PC-3 (cell line): ENCODE results near the gene DDX24. TPM values are rescaled to one million over a fixed set of nuclear protein-coding genes. Genes with fewer than 3 reads are reported as not detected.

Source experiments
- ATAC-seq: fragments of 200-7000 bp; cut with Tn5 transposase; 2 replicates; pipeline ENCODE4 v1.9.1; 2020; ENCODE audit warnings: mild to moderate bottlenecking, moderate library complexity
- BruUV-seq: library from RNA; stranded (reverse); fragments of 400-500 nt; replicated peaks from 2 replicates; lab custom pipeline; 2021; lab: Mats Ljungman, UMichigan
- CTCF ChIA-PET: fragments of 300-600 bp; sonication (Branson Sonifier 250); formaldehyde crosslinking; loops from one replicate; lab custom pipeline; 2022; ENCODE audit warnings: antibody characterized with exemption; lab: Charles Lee
- POLR2A ChIA-PET: fragments of 300-600 bp; sonication (Branson Sonifier 250); formaldehyde crosslinking; loops from one replicate; lab custom pipeline; 2022; ENCODE audit warnings: antibody characterized with exemption; ENCODE audit not compliant: unreplicated experiment; lab: Charles Lee
- DNase-seq: peaks from one replicate; pipeline ENCODE4 v3.0.0-alpha.2; 2015
- H2AFZ ChIP-seq: fragments of 300-600 bp; sonication (generic); 2 replicates; pipeline ENCODE4 v1.6.0; 2016; ENCODE audit warnings: antibody characterized with exemption, low read length
- H3F3A ChIP-seq: fragments of 300-600 bp; sonication (generic); one replicate; pipeline ENCODE4 v1.6.0; 2017; ENCODE audit warnings: antibody characterized with exemption, low read length, control low read depth, mild to moderate bottlenecking; ENCODE audit not compliant: unreplicated experiment
- H3K27ac ChIP-seq: fragments of 300-600 bp; sonication (generic); 2 replicates; pipeline ENCODE4 v1.5.1; 2016; ENCODE audit warnings: mild to moderate bottlenecking, low read length
- H3K27me3 ChIP-seq: fragments of 300-600 bp; sonication (generic); 2 replicates; pipeline ENCODE4 v1.6.1; 2016; ENCODE audit warnings: low read length, mixed read lengths
- H3K36me3 ChIP-seq: fragments of 300-600 bp; sonication (generic); 2 replicates; pipeline ENCODE4 v1.6.1; 2016; ENCODE audit warnings: low read depth, mixed run types, low read length, mixed read lengths
- H3K4me1 ChIP-seq: fragments of 300-600 bp; sonication (generic); 2 replicates; pipeline ENCODE4 v1.5.1; 2016; ENCODE audit warnings: low read length; ENCODE audit not compliant: insufficient read depth
- H3K4me2 ChIP-seq: fragments of 300-600 bp; sonication (generic); 2 replicates; pipeline ENCODE4 v1.6.0; 2016; ENCODE audit warnings: low read length
- H3K4me3 ChIP-seq: fragments of 300-600 bp; sonication (generic); 2 replicates; pipeline ENCODE4 v1.5.1; 2016; ENCODE audit warnings: mild to moderate bottlenecking, low read length, mixed read lengths
- H3K79me2 ChIP-seq: fragments of 300-600 bp; sonication (generic); 2 replicates; pipeline ENCODE4 v1.6.1; 2017; ENCODE audit warnings: low read length, mixed read lengths
- H3K9ac ChIP-seq: fragments of 300-600 bp; sonication (generic); 2 replicates; pipeline ENCODE4 v1.6.0; 2016; ENCODE audit warnings: mild to moderate bottlenecking, low read length
- H3K9me2 ChIP-seq: fragments of 300-600 bp; sonication (generic); replicated peaks from 2 replicates; pipeline ENCODE4 v1.6.1; 2016; ENCODE audit warnings: mixed run types, low read length, mixed read lengths
- H3K9me3 ChIP-seq: fragments of 300-600 bp; sonication (generic); 2 replicates; pipeline ENCODE4 v1.6.1; 2016; ENCODE audit warnings: low read length, mixed read lengths
- H4K20me1 ChIP-seq: fragments of 300-600 bp; sonication (generic); 2 replicates; pipeline ENCODE4 v1.6.1; 2016; ENCODE audit warnings: low read length, mixed read lengths
- CTCF ChIP-seq: fragments of 300-600 bp; sonication (generic); conservative IDR thresholded peaks from 2 replicates; pipeline ENCODE4 v1.5.1; 2017; ENCODE audit warnings: antibody characterized with exemption, low read depth, mild to moderate bottlenecking, low read length
- EZH2 ChIP-seq: fragments of 300-600 bp; sonication (generic); IDR thresholded peaks from one replicate; pipeline ENCODE4 v1.6.1; 2017; ENCODE audit warnings: antibody characterized with exemption, mild to moderate bottlenecking, low read length; ENCODE audit not compliant: unreplicated experiment
- EZH2phosphoT487 ChIP-seq: fragments of 300-600 bp; sonication (generic); IDR thresholded peaks from 2 replicates; pipeline ENCODE4 v1.6.1; 2018; ENCODE audit warnings: mild to moderate bottlenecking, antibody characterized with exemption, low read length, borderline replicate concordance
- intact Hi-C: fragments of 100-400 bp; cut with micrococcal nuclease; formaldehyde crosslinking; loops from 2 replicates; pipeline ENCODE4 v1.9.0; 2023
- total RNA-seq: library from RNA; depleted of rRNA; stranded (reverse); fragments of >200 nt; gene quantifications from 2 replicates; pipeline ENCODE4 v1.2.3, GENCODE V29; 2014

Gene DDX24
- total RNA-seq, 1 experiment from 2014 or later: 120 TPM

- Histone ChIP-seq H2AFZ (no peak overlapping the region), H3K36me3 (no peaks in the 10 kb centered on the region), H3K4me1 (no peaks in the 10 kb centered on the region), H3K9me2 (no peaks in the 10 kb centered on the region), H3K27ac (no peak overlapping the region), H4K20me1 (no peaks in the 10 kb centered on the region), H3K27me3 (no peaks in the 10 kb centered on the region), H3K79me2 (no peaks in the 10 kb centered on the region), H3F3A (no peaks in the 10 kb centered on the region), H3K4me3 (no peak overlapping the region), H3K4me2 (no peak overlapping the region), H3K9me3 (no peaks in the 10 kb centered on the region), H3K9ac (no peak overlapping the region)
- intact Hi-C loops: no loop called here
- no TSS peak for BruUV-seq
- no peak for TF ChIP-seq EZH2
- TF ChIP-seq CTCF: no peak
- no peak for TF ChIP-seq EZH2phosphoT487
- ATAC-seq (no peak), DNase-seq (no peak)
- POLR2A ChIA-PET: no interaction called here
- CTCF ChIA-PET: no interaction called here
Measured at GRCh38 chr14:94003397-94003796, 77.6 kb downstream of the DDX24 start.

GRCh38 chr14:94001501-94002396, 79.3 kb downstream of the DDX24 start:
- no peaks in the 10 kb centered on the region for H4K20me1 ChIP-seq
- no peaks in the 10 kb centered on the region for H3K9me2 ChIP-seq
- no TSS peak for BruUV-seq
- no peak overlapping the region for H2AFZ ChIP-seq
- H3K36me3 ChIP-seq: no peaks in the 10 kb centered on the region
- H3K9me3 ChIP-seq: no peaks in the 10 kb centered on the region
- H3K4me1 ChIP-seq: peaks cover 5% of the 10 kb centered on the region; the same call in 1 of the 2 replicates
- no peaks in the 10 kb centered on the region for H3K27me3 ChIP-seq
- POLR2A ChIA-PET: no interaction called here
- H3F3A ChIP-seq: no peaks in the 10 kb centered on the region
- H3K27ac ChIP-seq: no peak overlapping the region
- no peak overlapping the region for H3K4me3 ChIP-seq
- ATAC-seq: peak; percentile 90
- CTCF ChIA-PET: interaction anchor here (0.7 kb wide), 1 partner anchor 66 kb away, joined by 5 read pairs; no protein-coding TSS in a partner anchor
- intact Hi-C loops: loop anchor here (1.0 kb wide), 1 partner anchor 62 kb away; no protein-coding TSS in a partner anchor
- H3K4me2 ChIP-seq: peak overlapping the region; percentile 18; the same call in 1 of the 2 replicates
- peak; percentile 83 for DNase-seq
- peak; percentile 94 for TF ChIP-seq CTCF
- TF ChIP-seq EZH2: no peak
- no peak for TF ChIP-seq EZH2phosphoT487
- H3K79me2 ChIP-seq: no peaks in the 10 kb centered on the region
- no peak overlapping the region for H3K9ac ChIP-seq

DNA sequence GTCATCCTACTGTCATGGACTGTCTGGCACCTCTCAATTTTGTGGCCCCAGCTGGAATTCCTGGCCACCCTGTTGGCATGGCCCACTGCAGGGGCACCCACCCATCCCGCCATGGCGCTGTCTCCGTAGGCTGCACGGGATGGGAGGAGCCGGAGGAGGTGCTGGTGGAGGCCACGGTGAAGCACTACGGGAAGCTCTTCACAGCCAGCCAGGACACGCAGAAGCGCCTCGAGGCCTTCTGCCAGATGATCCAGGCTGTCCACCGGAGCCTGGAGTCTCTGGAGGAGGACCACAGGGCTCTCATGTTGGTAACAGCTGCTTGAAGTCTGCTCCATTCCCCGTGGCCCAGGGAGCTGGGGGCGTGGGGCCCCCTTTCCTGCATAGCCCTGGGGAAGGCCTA, 80.0 kb downstream of the DDX24 start:
- no peaks in the 10 kb centered on the region for H3K36me3 ChIP-seq
- ATAC-seq: no peak
- peaks cover 5% of the 10 kb centered on the region; the same call in 1 of the 2 replicates for H3K4me1 ChIP-seq
- no peaks in the 10 kb centered on the region for H3K9me2 ChIP-seq
- H3K27ac ChIP-seq: no peak overlapping the region
- DNase-seq: no peak
- no peaks in the 10 kb centered on the region for H3K9me3 ChIP-seq
- no peaks in the 10 kb centered on the region for H3K79me2 ChIP-seq
- H2AFZ ChIP-seq: no peak overlapping the region
- H3F3A ChIP-seq: no peaks in the 10 kb centered on the region
- H4K20me1 ChIP-seq: no peaks in the 10 kb centered on the region
- TF ChIP-seq CTCF: no peak
- TF ChIP-seq EZH2phosphoT487: no peak
- no peak for TF ChIP-seq EZH2
- ChIA-PET POLR2A (no interaction called here), CTCF (no interaction called here)
- no peak overlapping the region for H3K9ac ChIP-seq
- H3K4me2 ChIP-seq: no peak overlapping the region
- no peaks in the 10 kb centered on the region for H3K27me3 ChIP-seq
- intact Hi-C loops: loop anchor here (1.0 kb wide), 1 partner anchor 62 kb away; no protein-coding TSS in a partner anchor
- H3K4me3 ChIP-seq: no peak overlapping the region
- BruUV-seq: no TSS peak
